DMS153 treated with DMSO at 0.1 percent for 48 hours (cell line): ENCODE measurements around the gene MYBPH.

Source experiments
- DNase-seq: peaks from one replicate; lab custom pipeline; 2025; ENCODE audit not compliant: unreplicated experiment; lab: John Stamatoyannopoulos, UW

Gene MYBPH

GRCh38 chr1:203179667-203180005, 4.0 kb upstream of the MYBPH start:
- no peak for DNase-seq

- no peak for DNase-seq
Measured at GRCh38 chr1:203178821-203179666, 3.4 kb upstream of the MYBPH start.

GRCh38 chr1:203178083-203178482, 2.5 kb upstream of the MYBPH start:
- DNase-seq = no peak

- DNase-seq = peak; percentile 33
Measured at GRCh38 chr1:203177470-203178039, 1.9 kb upstream of the MYBPH start.

GRCh38 chr1:203177036-203177405, 1.4 kb upstream of the MYBPH start:
- no peak for DNase-seq

GRCh38 chr1:203176273-203177035, 828 bp upstream of the MYBPH start:
- DNase-seq = no peak

- no peak for DNase-seq
Measured at GRCh38 chr1:203175827-203176241, 208 bp upstream of the MYBPH start.

- DNase-seq = no peak
Measured at GRCh38 chr1:203174324-203174985, 1.2 kb downstream of the MYBPH start.

- DNase-seq = peak; percentile 84
Measured at GRCh38 chr1:203173566-203173965, 2.1 kb downstream of the MYBPH start.

- DNase-seq = no peak
Measured at GRCh38 chr1:203173011-203173555, 2.5 kb downstream of the MYBPH start.

- DNase-seq = peak; percentile 56
Measured at GRCh38 chr1:203172184-203173010, 3.2 kb downstream of the MYBPH start.

- no peak for DNase-seq
Measured at GRCh38 chr1:203171341-203172183, 4.1 kb downstream of the MYBPH start.

- no peak for DNase-seq
Measured at GRCh38 chr1:203170625-203171330, 4.8 kb downstream of the MYBPH start.

- no peak for DNase-seq
Measured at GRCh38 chr1:203169770-203170520, 5.7 kb downstream of the MYBPH start.

- no peak for DNase-seq
Measured at GRCh38 chr1:203168991-203169390, 6.6 kb downstream of the MYBPH start.

- no peak for DNase-seq
Measured at GRCh38 chr1:203168256-203168786, 7.3 kb downstream of the MYBPH start.

GRCh38 chr1:203167913-203168200, 7.8 kb downstream of the MYBPH start:
- DNase-seq = no peak
